Activated T-helper 17 cell treated with anti-CD3 and anti-CD28 coated beads, Interleukin-2, amount 50 U/mL, for 72 hours (primary cell): ENCODE measurements around the gene GRHPR. TPM values are rescaled to one million over a fixed set of nuclear protein-coding genes. Genes with fewer than 3 reads are reported as not detected.

Experiments used
- ATAC-seq: fragments of 150-1000 bp; cut with Tn5 transposase; replicated peaks from 2 replicates; pipeline ENCODE4 v1.10.0; 2021; ENCODE audit warnings: mild to moderate bottlenecking, moderate library complexity
- H3K27ac Mint-ChIP-seq: one replicate; pipeline ENCODE4 v1.8.0; 2022; ENCODE audit warnings: mixed read lengths
- H3K27me3 Mint-ChIP-seq: one replicate; pipeline ENCODE4 v1.8.0; 2022; ENCODE audit warnings: mixed read lengths
- H3K36me3 Mint-ChIP-seq: one replicate; pipeline ENCODE4 v1.8.0; 2022; ENCODE audit warnings: low read depth, mild to moderate bottlenecking, mixed read lengths
- H3K4me1 Mint-ChIP-seq: one replicate; pipeline ENCODE4 v1.8.0; 2022; ENCODE audit warnings: mixed read lengths
- H3K4me3 Mint-ChIP-seq: one replicate; pipeline ENCODE4 v1.8.0; 2022; ENCODE audit warnings: mild to moderate bottlenecking, mixed read lengths
- H3K9me3 Mint-ChIP-seq: one replicate; pipeline ENCODE4 v1.8.0; 2022; ENCODE audit warnings: mixed read lengths
- total RNA-seq, 2 donors: library from RNA; stranded (reverse); gene quantifications; one replicate each; pipeline ENCODE4 v1.2.3, GENCODE V29; 2022

GRHPR gene
- total RNA-seq, 2 donors from 2014 or later: 46.4 to 47.0 TPM

GRCh38 chr9:37438359-37438758, 15.9 kb downstream of the GRHPR start:
- Mint-ChIP-seq H3K4me1 (no peaks in the 10 kb centered on the region), H3K27me3 (no peaks in the 10 kb centered on the region)

GRCh38 chr9:37441776-37442370, 19.4 kb downstream of the GRHPR start:
- Mint-ChIP-seq H3K36me3 (peaks cover 82% of the 10 kb centered on the region), H3K27ac (no peak overlapping the region), H3K27me3 (no peaks in the 10 kb centered on the region), H3K9me3 (no peaks in the 10 kb centered on the region), H3K4me1 (peaks cover 7% of the 10 kb centered on the region), H3K4me3 (no peak overlapping the region)
- no peak for ATAC-seq

More at GRCh38 chr9:37438359-37438758, 15.9 kb downstream of the GRHPR start:
- H3K27ac Mint-ChIP-seq: no peak overlapping the region
- no peak for ATAC-seq
- H3K9me3 Mint-ChIP-seq: no peaks in the 10 kb centered on the region
- no peak overlapping the region for H3K4me3 Mint-ChIP-seq
- H3K36me3 Mint-ChIP-seq: peaks cover 93% of the 10 kb centered on the region

GRCh38 chr9:37442556-37442955, 20.1 kb downstream of the GRHPR start:
- Mint-ChIP-seq H3K36me3 (peaks cover 77% of the 10 kb centered on the region), H3K9me3 (no peaks in the 10 kb centered on the region), H3K4me1 (peaks cover 9% of the 10 kb centered on the region), H3K27me3 (no peaks in the 10 kb centered on the region), H3K27ac (no peak overlapping the region), H3K4me3 (no peak overlapping the region)
- ATAC-seq: no peak

GRCh38 chr9:37443566-37443965, 21.1 kb downstream of the GRHPR start:
- peaks cover 9% of the 10 kb centered on the region for H3K4me1 Mint-ChIP-seq
- no peak for ATAC-seq
- H3K27ac Mint-ChIP-seq: no peak overlapping the region
- no peaks in the 10 kb centered on the region for H3K9me3 Mint-ChIP-seq
- H3K36me3 Mint-ChIP-seq: peaks cover 72% of the 10 kb centered on the region
- H3K4me3 Mint-ChIP-seq: no peak overlapping the region
- H3K27me3 Mint-ChIP-seq: no peaks in the 10 kb centered on the region

- H3K27ac Mint-ChIP-seq: no peak overlapping the region
- peaks cover 9% of the 10 kb centered on the region for H3K4me1 Mint-ChIP-seq
- no peak for ATAC-seq
- H3K27me3 Mint-ChIP-seq: no peaks in the 10 kb centered on the region
- H3K4me3 Mint-ChIP-seq: no peak overlapping the region
- H3K9me3 Mint-ChIP-seq: no peaks in the 10 kb centered on the region
- peaks cover 68% of the 10 kb centered on the region for H3K36me3 Mint-ChIP-seq
Measured at GRCh38 chr9:37444890-37445289, 22.4 kb downstream of the GRHPR start.

GRCh38 chr9:37445832-37446231, 23.3 kb downstream of the GRHPR start:
- ATAC-seq: no peak
- H3K9me3 Mint-ChIP-seq: no peaks in the 10 kb centered on the region
- peaks cover 9% of the 10 kb centered on the region for H3K4me1 Mint-ChIP-seq
- H3K27me3 Mint-ChIP-seq: no peaks in the 10 kb centered on the region
- H3K27ac Mint-ChIP-seq: no peak overlapping the region
- H3K4me3 Mint-ChIP-seq: no peak overlapping the region
- peaks cover 65% of the 10 kb centered on the region for H3K36me3 Mint-ChIP-seq

- ATAC-seq: no peak
- Mint-ChIP-seq H3K4me3 (no peak overlapping the region), H3K36me3 (peaks cover 59% of the 10 kb centered on the region), H3K9me3 (no peaks in the 10 kb centered on the region), H3K27me3 (no peaks in the 10 kb centered on the region), H3K4me1 (peaks cover 9% of the 10 kb centered on the region), H3K27ac (peak overlapping the region; percentile 34)
Measured at GRCh38 chr9:37446401-37446800, 23.9 kb downstream of the GRHPR start.

GRCh38 chr9:37447111-37447510, 24.6 kb downstream of the GRHPR start:
- Mint-ChIP-seq H3K27ac (peak overlapping the region; percentile 34), H3K27me3 (no peaks in the 10 kb centered on the region), H3K4me1 (peaks cover 9% of the 10 kb centered on the region), H3K9me3 (no peaks in the 10 kb centered on the region), H3K36me3 (peaks cover 58% of the 10 kb centered on the region), H3K4me3 (no peak overlapping the region)
- no peak for ATAC-seq

- Mint-ChIP-seq H3K27ac (no peak overlapping the region), H3K9me3 (no peaks in the 10 kb centered on the region), H3K4me3 (no peak overlapping the region), H3K4me1 (peaks cover 14% of the 10 kb centered on the region), H3K36me3 (peaks cover 36% of the 10 kb centered on the region), H3K27me3 (no peaks in the 10 kb centered on the region)
- no peak for ATAC-seq
Measured at GRCh38 chr9:37449862-37450632, 27.6 kb downstream of the GRHPR start.

GRCh38 chr9:37451628-37452027, 29.1 kb downstream of the GRHPR start:
- H3K9me3 Mint-ChIP-seq: no peaks in the 10 kb centered on the region
- peaks cover 30% of the 10 kb centered on the region for H3K36me3 Mint-ChIP-seq
- no peak overlapping the region for H3K4me3 Mint-ChIP-seq
- H3K27me3 Mint-ChIP-seq: no peaks in the 10 kb centered on the region
- peaks cover 10% of the 10 kb centered on the region for H3K4me1 Mint-ChIP-seq
- H3K27ac Mint-ChIP-seq: peak overlapping the region; percentile 30
- no peak for ATAC-seq

- Mint-ChIP-seq H3K27me3 (no peaks in the 10 kb centered on the region), H3K4me3 (no peak overlapping the region), H3K9me3 (no peaks in the 10 kb centered on the region), H3K4me1 (peaks cover 9% of the 10 kb centered on the region), H3K36me3 (peaks cover 26% of the 10 kb centered on the region), H3K27ac (no peak overlapping the region)
- ATAC-seq: no peak
Measured at GRCh38 chr9:37452611-37453010, 30.1 kb downstream of the GRHPR start.

- Mint-ChIP-seq H3K36me3 (peaks cover 20% of the 10 kb centered on the region), H3K4me1 (peaks cover 11% of the 10 kb centered on the region), H3K4me3 (no peak overlapping the region), H3K27ac (peak overlapping the region; percentile 21), H3K27me3 (no peaks in the 10 kb centered on the region), H3K9me3 (no peaks in the 10 kb centered on the region)
- ATAC-seq: no peak
Measured at GRCh38 chr9:37453827-37454226, 31.3 kb downstream of the GRHPR start.

GRCh38 chr9:37454238-37454637, 31.7 kb downstream of the GRHPR start:
- ATAC-seq: no peak
- Mint-ChIP-seq H3K36me3 (peaks cover 18% of the 10 kb centered on the region), H3K27ac (peak overlapping the region; percentile 21)

GRCh38 chr9:37455884-37456647, 33.6 kb downstream of the GRHPR start:
- Mint-ChIP-seq H3K36me3 (peaks cover 6% of the 10 kb centered on the region), H3K4me3 (no peak overlapping the region), H3K27ac (peak overlapping the region; percentile 39)

More at GRCh38 chr9:37454238-37454637, 31.7 kb downstream of the GRHPR start:
- Mint-ChIP-seq H3K4me1 (peaks cover 11% of the 10 kb centered on the region), H3K27me3 (no peaks in the 10 kb centered on the region), H3K4me3 (no peak overlapping the region), H3K9me3 (no peaks in the 10 kb centered on the region)

More at GRCh38 chr9:37455884-37456647, 33.6 kb downstream of the GRHPR start:
- Mint-ChIP-seq H3K9me3 (no peaks in the 10 kb centered on the region), H3K27me3 (no peaks in the 10 kb centered on the region), H3K4me1 (peaks cover 11% of the 10 kb centered on the region)
- peak; percentile 26 for ATAC-seq
